Naive thymus-derived CD8-positive, alpha-beta T cell (primary cell): ENCODE measurements around the gene TDP1. TPM values are rescaled to one million over a fixed set of nuclear protein-coding genes. Genes with fewer than 3 reads are reported as not detected.

ENCODE experiments used
- ATAC-seq, 2 donors: fragments of 150-1000 bp; cut with Tn5 transposase in 1 of 2; sonication (Bioruptor Pico), chemical (Tn5 transposase) in 1 of 2; 1 replicate in 1 of 2; 2 replicates in 1 of 2; pipeline ENCODE4 v1.10.0; 2021; ENCODE audit warnings: mild to moderate bottlenecking in 2 of 2, moderate library complexity in 2 of 2
- POLR2A ChIA-PET: fragments of 350-600 bp; sonication (Branson Sonifier 250); formaldehyde crosslinking; loops from one replicate; lab custom pipeline; 2021; ENCODE audit warnings: antibody characterized with exemption; lab: Charles Lee
- DNase-seq, 10 donors: peaks; one replicate each; pipeline versions ENCODE4 v3.0.0 to v3.0.0-alpha.2; 2020 to 2022
- H3K27ac Mint-ChIP-seq, 10 donors: one replicate each; pipeline ENCODE4 v1.8.0; 2020 to 2022; ENCODE audit warnings: mild to moderate bottlenecking in 10 of 10, mixed read lengths in 10 of 10, moderate library complexity in 4 of 10, inconsistent platforms in 1 of 10
- H3K27me3 Mint-ChIP-seq, 5 donors: one replicate each; pipeline ENCODE4 v1.8.0; 2021 to 2022; ENCODE audit warnings: mixed read lengths in 5 of 5
- H3K36me3 Mint-ChIP-seq, 3 donors: one replicate each; pipeline ENCODE4 v1.8.0; 2020 to 2022; ENCODE audit warnings: mixed read lengths in 3 of 3, mild to moderate bottlenecking in 2 of 3, inconsistent platforms in 1 of 3
- H3K4me1 Mint-ChIP-seq, 4 donors: one replicate each; pipeline ENCODE4 v1.8.0; 2021 to 2022; ENCODE audit warnings: mixed read lengths in 4 of 4
- H3K4me3 Mint-ChIP-seq, 10 donors: one replicate each; pipeline ENCODE4 v1.8.0; 2020 to 2022; ENCODE audit warnings: mild to moderate bottlenecking in 10 of 10, mixed read lengths in 10 of 10, moderate library complexity in 6 of 10, inconsistent platforms in 1 of 10
- H3K9me3 Mint-ChIP-seq, 9 donors: one replicate each; pipeline ENCODE4 v1.8.0; 2020 to 2022; ENCODE audit warnings: mixed read lengths in 9 of 9, mild to moderate bottlenecking in 3 of 9, inconsistent platforms in 1 of 9, moderate library complexity in 1 of 9
- polyA plus RNA-seq, 3 donors: library from polyadenylated mRNA; unstranded; fragments of 300-500 nt; fragmentation: Illumina TruSeq; gene quantifications; one replicate each; pipeline ENCODE4 v1.2.3, GENCODE V29; 2021
- total RNA-seq, 8 experiments: library from RNA in 2 of 8; stranded (reverse) in 2 of 8; gene quantifications; one replicate each; pipeline ENCODE4 v1.2.3 and lab custom pipeline; 2021 to 2026

TDP1 gene
- total and polyA plus RNA-seq, 5 experiments from 2014 or later, result 36.7 to 54.5 (median 46.4) TPM

DNA sequence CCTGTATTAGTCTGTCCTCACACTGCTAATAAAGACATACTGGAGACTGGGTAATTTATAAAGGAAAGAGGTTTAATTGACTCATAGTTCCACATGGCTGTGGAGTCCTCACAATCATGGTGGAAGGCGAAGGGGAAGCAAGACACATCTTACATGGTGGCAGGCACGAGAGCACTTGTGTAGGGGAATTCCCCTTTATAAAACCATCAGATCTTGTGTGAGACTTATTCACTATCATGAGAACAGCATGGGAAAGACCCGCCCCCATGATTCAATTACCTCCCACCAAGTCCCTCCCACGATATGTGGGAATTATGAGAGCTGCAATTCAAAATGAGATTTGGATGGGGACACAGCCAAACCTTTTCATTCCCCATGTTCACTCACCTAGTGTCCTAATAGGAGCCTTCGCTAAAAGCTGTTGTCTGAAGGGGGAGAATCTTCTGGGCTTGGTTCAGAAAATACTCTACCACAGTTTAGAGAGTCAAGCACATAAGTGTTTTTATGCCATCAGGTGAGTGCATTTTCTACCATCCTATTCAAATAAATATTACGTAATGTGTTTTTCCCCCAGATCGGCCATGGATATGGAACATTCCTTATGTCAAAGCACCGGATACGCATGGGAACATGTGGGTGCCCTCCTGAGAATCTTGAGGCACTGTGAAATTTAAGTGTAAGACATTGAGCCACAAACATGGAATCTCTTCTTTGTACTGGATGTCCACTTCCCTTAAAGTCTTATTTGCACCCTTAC, 86.9 kb downstream of the TDP1 start:
- no peak overlapping the region for H3K4me3 Mint-ChIP-seq
- no peaks in the 10 kb centered on the region for H3K9me3 Mint-ChIP-seq
- peak overlapping the region in 2 of 10 donors; percentile 11 to 14 for H3K27ac Mint-ChIP-seq
- ATAC-seq (no peak), DNase-seq (no peak)
- peaks cover 0 to 60% (median 13%) of the 10 kb centered on the region in 3 donors for H3K36me3 Mint-ChIP-seq
- POLR2A ChIA-PET, result no interaction called here
- no peaks in the 10 kb centered on the region for H3K27me3 Mint-ChIP-seq
- peaks cover 0 to 2% (median 0%) of the 10 kb centered on the region in 4 donors for H3K4me1 Mint-ChIP-seq

DNA sequence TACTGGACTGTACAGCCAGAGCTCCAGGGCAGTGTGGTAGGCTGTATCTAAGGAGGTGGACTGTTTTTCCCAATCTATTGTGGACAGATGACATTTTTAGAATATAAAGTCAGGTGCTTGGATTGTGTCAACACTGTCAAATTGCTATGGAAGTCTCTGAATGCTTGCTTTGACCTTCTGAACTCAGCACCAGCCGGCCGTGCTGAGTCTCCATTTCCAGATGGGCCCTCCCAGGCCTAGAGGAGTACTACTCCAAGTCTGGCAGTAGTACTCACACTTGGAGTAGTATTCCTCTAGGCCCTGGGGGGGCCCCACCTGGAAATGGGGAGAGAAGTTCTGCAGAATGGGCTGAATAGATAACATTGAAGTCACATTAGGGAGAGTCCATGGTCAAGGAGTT, 89.9 kb downstream of the TDP1 start:
- Mint-ChIP-seq H3K4me3 (no peak overlapping the region), H3K27ac (no peak overlapping the region), H3K4me1 (peaks cover 0 to 2% (median 0%) of the 10 kb centered on the region in 4 donors), H3K9me3 (no peaks in the 10 kb centered on the region), H3K27me3 (no peaks in the 10 kb centered on the region), H3K36me3 (peaks cover 0 to 41% (median 7%) of the 10 kb centered on the region in 3 donors)
- ATAC-seq (no peak), DNase-seq (no peak)
- POLR2A ChIA-PET, result no interaction called here

DNA sequence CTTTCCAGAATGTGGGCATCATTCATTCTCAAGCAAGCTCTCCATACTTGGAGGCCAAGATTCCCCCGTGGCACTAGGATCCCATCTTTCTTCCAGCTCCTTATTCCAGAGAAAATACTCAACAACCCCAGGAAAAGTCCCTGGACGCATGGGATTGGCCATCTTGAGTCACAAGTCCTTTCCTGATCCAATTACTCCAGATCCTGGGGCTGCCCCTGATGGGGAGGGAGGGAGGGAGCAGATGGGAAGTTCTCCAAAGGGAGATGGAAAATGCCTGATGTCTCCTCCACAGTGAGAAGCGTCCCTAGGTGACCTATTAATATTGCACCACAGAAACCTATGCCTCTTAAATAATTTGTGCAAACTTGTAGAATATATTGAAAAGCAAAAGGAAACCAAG, 93.7 kb downstream of the TDP1 start:
- POLR2A ChIA-PET, result no interaction called here
- Mint-ChIP-seq H3K4me1 (no peaks in the 10 kb centered on the region), H3K9me3 (no peaks in the 10 kb centered on the region), H3K4me3 (no peak overlapping the region), H3K36me3 (peaks cover 0 to 10% (median 0%) of the 10 kb centered on the region in 3 donors), H3K27ac (no peak overlapping the region), H3K27me3 (peaks cover 6 to 26% (median 21%) of the 10 kb centered on the region in 5 donors)
- no peak for DNase-seq
- no peak for ATAC-seq

DNA sequence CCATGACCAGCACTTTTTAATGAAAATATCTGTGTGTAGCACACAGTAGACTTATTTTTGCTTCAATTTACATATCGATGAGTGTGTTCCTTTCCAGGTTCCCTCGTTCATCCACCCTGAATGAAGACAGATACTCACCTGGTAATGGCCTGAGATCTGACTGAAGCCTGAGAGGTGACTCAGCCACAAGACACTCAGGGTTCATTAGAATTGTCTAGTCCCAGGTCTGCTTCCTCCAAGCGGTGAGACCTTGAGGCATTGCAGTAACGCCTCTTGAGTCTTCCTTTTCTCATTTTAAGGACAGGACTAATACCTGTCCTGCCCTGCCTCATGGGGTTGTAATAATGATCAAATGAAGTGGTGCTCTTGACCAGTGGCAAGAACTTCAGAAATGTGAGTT, 94.5 kb downstream of the TDP1 start:
- ATAC-seq (no peak), DNase-seq (no peak)
- POLR2A ChIA-PET, result no interaction called here
- H3K4me3 Mint-ChIP-seq, result no peak overlapping the region
- no peak overlapping the region for H3K27ac Mint-ChIP-seq
- H3K36me3 Mint-ChIP-seq, result peaks cover 0 to 4% (median 0%) of the 10 kb centered on the region in 3 donors
- peaks cover 10 to 35% (median 30%) of the 10 kb centered on the region in 5 donors for H3K27me3 Mint-ChIP-seq
- no peaks in the 10 kb centered on the region for H3K4me1 Mint-ChIP-seq
- no peaks in the 10 kb centered on the region for H3K9me3 Mint-ChIP-seq

DNA sequence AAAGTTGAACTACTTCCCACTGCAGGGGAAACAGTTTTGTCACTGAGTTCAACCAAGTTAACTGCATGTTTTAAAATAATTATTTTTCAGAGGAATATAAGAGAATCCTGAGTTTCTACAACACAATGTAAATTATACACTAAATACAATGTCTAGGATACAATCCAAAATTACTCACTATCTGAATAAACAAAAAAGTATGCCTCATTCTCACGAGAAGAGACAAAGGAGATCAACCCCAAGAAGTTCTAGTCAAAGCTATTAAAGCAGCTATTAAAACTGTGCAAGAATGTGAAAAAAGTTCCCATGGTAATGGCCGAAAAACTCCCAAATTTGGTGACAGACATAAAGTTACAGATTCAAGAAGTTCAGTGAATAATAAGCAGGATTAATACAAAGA, 97.3 kb downstream of the TDP1 start:
- Mint-ChIP-seq H3K36me3 (no peaks in the 10 kb centered on the region), H3K9me3 (no peaks in the 10 kb centered on the region), H3K4me3 (no peak overlapping the region), H3K27me3 (peaks cover 25 to 60% (median 50%) of the 10 kb centered on the region in 5 donors), H3K27ac (no peak overlapping the region), H3K4me1 (no peaks in the 10 kb centered on the region)
- POLR2A ChIA-PET, result no interaction called here
- no peak for ATAC-seq
- DNase-seq, result no peak

DNA sequence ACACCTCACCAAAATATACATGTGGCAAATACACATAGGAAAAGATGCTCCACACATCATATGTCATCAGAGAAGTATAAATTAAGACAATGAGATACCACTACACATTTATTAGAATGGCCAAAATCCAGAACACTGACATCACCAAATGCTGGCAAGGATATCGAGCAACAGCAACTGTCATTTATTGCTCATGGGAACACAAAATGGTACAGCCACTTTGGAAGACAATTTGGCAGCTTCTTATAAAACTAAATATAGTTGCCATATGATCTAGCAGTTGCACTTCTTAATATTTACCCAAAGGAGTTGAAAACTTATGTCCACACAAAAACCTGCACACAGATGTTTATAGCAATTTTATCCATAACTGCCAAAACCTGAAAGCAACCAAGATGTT, 99.1 kb downstream of the TDP1 start:
- Mint-ChIP-seq H3K27ac (no peak overlapping the region), H3K4me3 (no peak overlapping the region), H3K36me3 (no peaks in the 10 kb centered on the region), H3K9me3 (peaks cover 0 to 2% (median 0%) of the 10 kb centered on the region in 9 donors), H3K27me3 (peaks cover 37 to 77% (median 60%) of the 10 kb centered on the region in 5 donors), H3K4me1 (peaks cover 0 to 7% (median 5%) of the 10 kb centered on the region in 4 donors)
- POLR2A ChIA-PET, result no interaction called here
- no peak for ATAC-seq
- DNase-seq, result no peak

DNA sequence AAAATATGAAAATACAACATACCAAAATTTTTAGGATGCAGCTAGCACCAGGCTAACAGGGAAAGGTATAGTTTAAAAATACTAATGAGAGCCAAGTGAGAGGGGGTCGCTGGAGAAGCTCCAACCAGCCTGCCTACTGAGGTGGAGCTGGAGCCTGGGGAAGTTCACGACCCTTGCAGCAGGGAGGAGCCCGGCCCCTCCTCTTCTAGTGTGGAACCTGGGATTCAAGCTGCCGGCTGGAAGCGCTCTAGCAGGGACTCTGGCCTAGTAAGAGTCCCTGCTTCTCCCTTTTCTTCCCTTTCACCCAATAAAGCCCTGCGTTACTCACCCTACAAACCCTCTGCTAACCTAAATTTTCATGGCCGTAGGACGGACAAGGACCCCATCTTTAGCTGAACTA, 101.1 kb downstream of the TDP1 start:
- POLR2A ChIA-PET, result no interaction called here
- H3K4me3 Mint-ChIP-seq, result no peak overlapping the region
- peaks cover 0 to 2% (median 0%) of the 10 kb centered on the region in 9 donors for H3K9me3 Mint-ChIP-seq
- H3K27ac Mint-ChIP-seq, result no peak overlapping the region
- H3K27me3 Mint-ChIP-seq, result peaks cover 38 to 81% (median 59%) of the 10 kb centered on the region in 5 donors
- no peak for ATAC-seq
- no peak for DNase-seq
- H3K36me3 Mint-ChIP-seq, result no peaks in the 10 kb centered on the region
- H3K4me1 Mint-ChIP-seq, result peaks cover 0 to 16% (median 12%) of the 10 kb centered on the region in 4 donors

DNA sequence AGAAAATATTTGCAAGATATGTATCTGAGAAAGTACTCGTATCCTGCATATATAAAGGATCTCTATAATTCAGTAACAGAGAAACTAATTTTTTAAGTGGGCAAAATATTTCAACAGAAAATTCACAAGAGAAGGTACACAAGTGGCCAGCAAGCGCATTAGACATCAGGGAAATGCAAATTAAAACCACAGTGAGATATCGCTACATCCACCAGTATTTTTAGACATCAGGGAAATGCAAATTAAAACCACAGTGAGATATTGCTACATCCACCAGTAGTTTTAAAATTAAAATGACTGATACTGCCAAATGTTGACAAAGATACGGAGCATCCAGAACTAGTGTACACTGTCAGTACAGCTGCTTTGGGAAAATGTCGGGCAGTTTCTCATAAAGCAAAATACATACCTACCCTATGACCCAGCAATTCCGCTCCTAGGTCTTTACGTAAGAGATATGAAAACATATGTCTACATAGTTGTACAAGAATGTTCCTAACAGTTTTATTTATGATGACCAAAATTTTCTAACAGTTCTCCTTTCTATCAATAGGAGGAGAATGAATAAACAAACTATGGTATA, 103.2 kb downstream of the TDP1 start:
- Mint-ChIP-seq H3K4me3 (peak overlapping the region in 8 of 10 donors; percentile 20 to 83 (median 72)), H3K9me3 (peaks cover 0 to 2% (median 0%) of the 10 kb centered on the region in 9 donors), H3K27ac (no peak overlapping the region), H3K27me3 (peaks cover 47 to 81% (median 60%) of the 10 kb centered on the region in 5 donors), H3K36me3 (peaks cover 0 to 3% (median 0%) of the 10 kb centered on the region in 3 donors), H3K4me1 (peaks cover 12 to 29% (median 27%) of the 10 kb centered on the region in 4 donors)
- ATAC-seq, result no peak
- POLR2A ChIA-PET, result no interaction called here
- DNase-seq, result no peak

DNA sequence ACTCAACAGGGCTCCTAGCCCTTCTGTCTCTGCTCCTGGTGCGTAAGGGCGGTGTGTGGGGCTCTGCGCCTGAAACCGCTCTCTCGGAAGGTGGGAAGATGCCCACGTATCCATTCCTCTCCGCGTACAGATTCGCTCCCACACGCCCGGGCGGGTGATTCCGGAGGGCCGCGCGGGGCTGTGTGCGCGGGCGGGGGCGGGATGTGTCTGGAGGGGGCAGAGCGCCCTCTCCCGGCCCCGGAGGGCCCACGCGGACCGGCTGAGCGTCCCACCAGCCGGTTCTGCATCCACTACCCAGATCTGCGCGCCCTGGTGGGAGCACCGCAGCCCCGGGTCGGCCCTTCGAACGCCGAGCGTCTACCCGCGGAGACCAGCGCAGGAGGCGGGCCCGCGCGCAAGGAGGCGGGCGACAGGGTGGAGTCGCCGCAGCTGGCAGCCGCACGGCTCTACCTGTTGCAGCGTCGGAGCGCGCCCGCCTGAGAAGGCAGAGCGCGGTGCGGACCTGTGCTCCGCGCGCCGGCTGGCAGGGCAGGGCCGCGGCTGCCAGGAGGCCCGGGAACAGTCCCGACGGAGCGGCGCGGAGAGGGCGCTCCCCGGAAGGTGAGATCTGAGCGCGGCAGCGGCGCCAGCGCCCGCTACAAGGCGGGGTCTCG, 104.7 kb downstream of the TDP1 start:
- Mint-ChIP-seq H3K9me3 (peaks cover 0 to 2% (median 0%) of the 10 kb centered on the region in 9 donors), H3K4me3 (peak overlapping the region; percentile 57 to 83 (median 70)), H3K27me3 (peaks cover 45 to 81% (median 60%) of the 10 kb centered on the region in 5 donors), H3K27ac (no peak overlapping the region), H3K36me3 (peaks cover 0 to 3% (median 2%) of the 10 kb centered on the region in 3 donors), H3K4me1 (peaks cover 12 to 29% (median 27%) of the 10 kb centered on the region in 4 donors)
- POLR2A ChIA-PET, result no interaction called here
- peak in 7 of 10 donors; percentile 5 to 35 (median 19) for DNase-seq
- ATAC-seq, result peak; percentile 72 to 83

DNA sequence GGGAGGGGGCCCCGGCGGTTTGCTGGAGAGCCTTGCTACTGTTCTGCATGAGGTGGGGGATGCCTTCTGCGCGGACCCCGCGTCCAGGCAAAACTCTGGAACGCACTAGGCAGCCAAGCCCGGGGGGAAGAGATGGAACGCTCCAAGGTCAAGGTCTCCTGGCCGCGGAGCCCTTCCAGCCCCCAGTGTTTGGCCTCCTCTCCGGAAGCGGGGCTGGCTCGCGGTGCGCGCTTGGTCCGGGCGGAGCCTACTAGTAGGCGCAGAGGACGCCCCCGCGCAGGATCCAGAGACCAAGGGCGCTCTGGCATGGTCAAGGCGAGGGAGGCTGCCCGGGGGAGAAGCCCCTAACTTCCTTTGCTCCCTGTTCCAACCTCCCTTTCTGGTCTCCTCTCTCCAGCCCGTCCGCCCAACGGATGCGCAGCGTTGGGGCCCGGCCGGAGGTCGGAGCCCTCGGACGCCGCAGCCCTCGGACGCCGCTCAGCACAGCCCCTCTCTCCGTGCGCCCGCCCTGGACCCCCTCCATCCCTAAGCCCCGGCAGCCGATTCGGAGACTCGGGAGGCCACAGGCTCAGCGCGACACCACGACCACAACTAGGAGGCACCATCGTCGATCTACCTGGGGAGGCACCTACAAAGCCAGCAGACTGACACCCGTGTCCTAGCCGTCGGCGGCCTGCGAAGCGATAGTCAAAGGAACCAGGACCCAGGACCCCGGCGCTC, 105.4 kb downstream of the TDP1 start:
- Mint-ChIP-seq H3K4me1 (peaks cover 12 to 29% (median 27%) of the 10 kb centered on the region in 4 donors), H3K27ac (no peak overlapping the region), H3K36me3 (peaks cover 0 to 3% (median 2%) of the 10 kb centered on the region in 3 donors), H3K9me3 (peaks cover 0 to 2% (median 0%) of the 10 kb centered on the region in 9 donors), H3K27me3 (peaks cover 46 to 77% (median 58%) of the 10 kb centered on the region in 5 donors), H3K4me3 (peak overlapping the region in 9 of 10 donors; percentile 50 to 83 (median 67))
- DNase-seq (no peak), ATAC-seq (no peak)
- POLR2A ChIA-PET, result no interaction called here

DNA sequence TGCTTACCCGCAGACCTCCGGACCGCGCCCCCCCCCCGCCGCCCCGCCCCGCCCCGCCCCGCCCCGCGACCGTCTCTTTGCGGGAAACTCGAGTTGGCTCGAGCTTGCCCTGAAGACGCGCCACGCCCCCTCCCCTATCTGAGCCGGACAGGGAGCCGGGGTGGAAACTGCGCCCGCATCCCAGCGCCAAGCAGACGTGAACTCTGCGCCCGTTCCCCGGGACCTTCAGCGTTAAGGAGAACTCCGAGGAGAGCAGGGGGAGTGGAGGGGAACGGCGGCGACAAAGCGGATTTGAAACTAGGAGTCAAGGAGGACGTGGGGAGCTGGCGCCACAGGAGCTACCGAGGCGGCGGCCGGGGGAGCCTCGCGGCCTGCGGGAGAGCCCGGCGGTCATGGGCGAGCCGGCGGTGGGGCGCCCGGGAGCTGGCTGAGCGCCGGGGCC, 106.0 kb downstream of the TDP1 start, which contains the start of gene KCNK13:
TSS of gene KCNK13 (plus strand) at position 310 of the 442 bp plus-strand sequence. CDS start 212 bp downstream, outside the sequence.
- no peak for ATAC-seq
- H3K27me3 Mint-ChIP-seq, result peaks cover 46 to 71% (median 57%) of the 10 kb centered on the region in 5 donors
- DNase-seq, result no peak
- no peak within 1 kb of the TSS for H3K27ac Mint-ChIP-seq
- H3K4me1 Mint-ChIP-seq, result peaks cover 12 to 29% (median 27%) of the 10 kb centered on the region in 4 donors
- peaks cover 0 to 2% (median 0%) of the 10 kb centered on the region in 9 donors for H3K9me3 Mint-ChIP-seq
- peak within 1 kb of the TSS; percentile 70 to 97 (median 85) for H3K4me3 Mint-ChIP-seq
- POLR2A ChIA-PET, result no interaction called here
- peaks cover 0 to 3% (median 2%) of the 10 kb centered on the region in 3 donors for H3K36me3 Mint-ChIP-seq
